ENCODE results near the gene CMC2.

CMC2 gene

GRCh38 chr16:80946481-80946880, 60.2 kb downstream of the CMC2 start:
- in situ Hi-C loops (cut with HindIII; ENCODE audit: low sequenced_read_pairs), result no loop called here
- TF ChIP-seq CTCF (IDR thresholded peaks at IDR 0.05; ENCODE audit: low read depth, low read length, missing control alignments), result no peak
- no peak overlapping the region for H3K4me3 ChIP-seq (ENCODE audit: low read depth, low read length)
- no peak for DNase-seq (ENCODE audit: low read depth)

DNA sequence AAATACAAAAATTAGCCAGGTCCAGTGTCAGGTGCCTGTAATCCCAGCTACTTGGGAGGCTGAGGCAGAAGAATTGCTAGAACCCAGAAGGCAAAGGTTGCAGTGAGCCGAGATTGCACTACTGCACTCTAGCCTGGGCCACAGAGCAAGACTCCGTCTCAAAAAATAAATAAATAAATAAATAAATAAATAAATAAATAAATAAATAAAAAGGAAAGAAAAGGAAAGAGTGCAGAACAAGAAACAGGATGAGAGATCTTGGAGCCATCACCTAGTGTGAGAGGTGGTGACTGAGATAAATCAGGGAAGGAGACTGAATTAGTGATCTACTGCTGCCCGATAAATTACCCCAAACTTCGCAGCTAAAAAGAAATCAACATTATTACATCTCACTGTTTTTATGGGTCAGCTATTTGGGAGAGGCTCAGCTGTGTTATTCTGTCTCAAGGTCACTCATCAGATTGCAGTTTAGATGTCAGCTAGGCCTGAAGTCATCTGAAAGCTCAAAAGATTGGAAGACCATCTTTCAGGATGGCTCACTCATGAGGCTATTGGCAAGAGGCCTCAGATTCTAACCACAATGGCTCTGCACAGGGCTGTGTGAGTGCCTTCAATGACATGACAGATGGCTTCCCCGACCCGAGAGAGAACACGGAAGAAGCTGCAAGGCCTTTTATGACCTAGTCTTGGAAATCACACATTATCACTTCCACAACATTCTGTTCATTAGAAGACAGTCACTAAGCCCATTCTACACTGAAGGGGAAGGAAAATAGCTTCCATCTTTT, 66.4 kb downstream of the CMC2 start:
- no peak overlapping the region for H3K4me3 ChIP-seq (ENCODE audit: low read depth, low read length)
- in situ Hi-C loops (cut with HindIII; ENCODE audit: low sequenced_read_pairs), result no loop called here
- DNase-seq (ENCODE audit: low read depth), result no peak
- no peak for TF ChIP-seq CTCF (IDR thresholded peaks at IDR 0.05; ENCODE audit: low read depth, low read length, missing control alignments)

GRCh38 chr16:80938879-80939260, 67.8 kb downstream of the CMC2 start:
- no peak for TF ChIP-seq CTCF (IDR thresholded peaks at IDR 0.05; ENCODE audit: low read depth, low read length, missing control alignments)
- in situ Hi-C loops (cut with HindIII; ENCODE audit: low sequenced_read_pairs), result no loop called here
- DNase-seq (ENCODE audit: low read depth), result no peak
- peak overlapping the region; percentile 26 for H3K4me3 ChIP-seq (ENCODE audit: low read depth, low read length)

DNA sequence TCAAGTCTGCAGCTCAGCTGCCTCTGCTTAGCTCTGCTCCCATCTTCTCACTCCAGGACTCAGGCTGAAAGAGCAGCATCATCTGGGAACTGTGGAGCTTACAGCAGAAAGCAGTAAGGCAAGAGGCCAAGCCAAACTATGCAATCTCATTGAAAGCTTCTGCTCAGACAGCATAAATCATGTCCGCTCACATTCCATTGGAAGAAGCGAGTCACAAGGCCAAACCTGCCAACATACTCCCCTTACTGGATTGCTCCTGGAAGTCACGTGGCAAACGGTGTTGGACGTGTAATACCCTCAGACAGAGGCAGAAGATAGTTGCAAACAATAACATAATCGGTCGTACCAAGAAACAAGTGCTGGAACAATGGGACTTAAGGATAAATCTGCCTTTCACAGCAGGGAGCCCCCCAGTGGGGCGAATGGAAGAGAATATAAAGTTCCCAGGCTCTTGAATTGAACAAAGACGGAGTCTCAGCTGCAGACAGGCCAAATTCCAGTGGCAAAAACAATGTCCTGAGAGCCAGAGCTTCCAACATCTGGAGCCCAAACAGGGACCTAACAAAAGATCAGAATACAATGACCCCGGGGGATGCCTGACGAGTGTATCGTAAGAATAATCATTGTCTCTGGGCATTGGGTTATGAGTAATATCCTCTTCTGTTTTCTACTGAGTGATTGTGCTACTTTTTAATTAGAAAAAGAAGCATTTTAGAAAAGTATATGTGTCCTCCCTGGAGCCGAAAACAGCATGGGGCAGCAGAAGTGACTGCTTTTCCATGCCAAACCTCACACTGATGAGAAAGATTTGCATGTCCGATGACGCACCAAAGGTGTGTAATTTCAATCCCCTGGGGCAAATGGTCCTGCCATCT, 68.4 kb downstream of the CMC2 start:
- TF ChIP-seq CTCF (IDR thresholded peaks at IDR 0.05; ENCODE audit: low read depth, low read length, missing control alignments), result no peak
- peak overlapping the region; percentile 26 for H3K4me3 ChIP-seq (ENCODE audit: low read depth, low read length)
- in situ Hi-C loops (cut with HindIII; ENCODE audit: low sequenced_read_pairs), result no loop called here
- peak; percentile 99 for DNase-seq (ENCODE audit: low read depth)

DNA sequence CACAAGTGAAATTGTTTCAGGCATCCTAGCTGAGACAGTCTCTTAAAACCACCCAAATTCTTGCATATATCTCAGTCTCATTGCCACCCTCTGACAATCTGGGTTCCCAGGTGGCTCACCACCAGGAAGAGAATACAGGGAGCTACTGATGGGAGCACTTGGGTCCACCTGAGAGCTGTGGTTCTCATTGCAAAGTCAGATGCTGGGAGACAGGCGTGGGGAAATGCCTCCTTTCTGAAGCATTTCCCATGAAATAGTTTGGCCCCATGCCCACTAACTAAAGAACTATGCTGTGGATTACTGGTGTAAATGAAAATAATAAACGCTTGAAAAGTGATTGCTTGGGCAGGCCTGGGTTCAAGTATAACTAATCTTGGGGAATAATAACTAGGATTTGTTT, 70.3 kb downstream of the CMC2 start:
- in situ Hi-C loops (cut with HindIII; ENCODE audit: low sequenced_read_pairs), result no loop called here
- TF ChIP-seq CTCF (IDR thresholded peaks at IDR 0.05; ENCODE audit: low read depth, low read length, missing control alignments), result no peak
- no peak overlapping the region for H3K4me3 ChIP-seq (ENCODE audit: low read depth, low read length)
- DNase-seq (ENCODE audit: low read depth), result peak; percentile 55

GRCh38 chr16:80935691-80936090, 71.0 kb downstream of the CMC2 start:
- no peak for DNase-seq (ENCODE audit: low read depth)
- no peak for TF ChIP-seq CTCF (IDR thresholded peaks at IDR 0.05; ENCODE audit: low read depth, low read length, missing control alignments)
- H3K4me3 ChIP-seq (ENCODE audit: low read depth, low read length), result no peak overlapping the region
- in situ Hi-C loops (cut with HindIII; ENCODE audit: low sequenced_read_pairs), result no loop called here
